Measurements from ENCODE around the gene ARID1B. TPM values are rescaled to one million over a fixed set of nuclear protein-coding genes. Genes with fewer than 3 reads are reported as not detected.

ARID1B gene
- total and polyA plus RNA-seq, 8 donors, result 67.6 to 102 (median 99.0) TPM

DNA sequence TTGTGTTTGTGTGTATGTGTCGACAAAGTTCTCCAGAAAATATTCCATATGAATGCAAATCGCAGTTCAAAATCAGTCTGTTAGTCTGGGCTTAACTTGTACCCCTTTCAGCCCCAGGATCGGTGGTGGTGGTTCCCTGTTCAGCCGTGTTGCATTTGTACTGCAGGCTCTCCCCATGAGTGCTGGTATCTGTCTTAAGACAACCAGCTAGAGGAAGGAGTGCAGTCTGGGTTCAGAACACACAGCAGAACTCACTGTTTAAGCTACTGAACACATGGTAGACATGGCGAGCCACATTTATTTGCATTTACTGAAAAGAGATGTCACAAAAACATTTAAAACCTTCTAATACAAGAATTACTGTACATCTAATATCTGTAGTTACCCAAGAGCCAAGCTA, 192.1 kb downstream of the ARID1B start:
- TF ChIP-seq, protein P1, sequence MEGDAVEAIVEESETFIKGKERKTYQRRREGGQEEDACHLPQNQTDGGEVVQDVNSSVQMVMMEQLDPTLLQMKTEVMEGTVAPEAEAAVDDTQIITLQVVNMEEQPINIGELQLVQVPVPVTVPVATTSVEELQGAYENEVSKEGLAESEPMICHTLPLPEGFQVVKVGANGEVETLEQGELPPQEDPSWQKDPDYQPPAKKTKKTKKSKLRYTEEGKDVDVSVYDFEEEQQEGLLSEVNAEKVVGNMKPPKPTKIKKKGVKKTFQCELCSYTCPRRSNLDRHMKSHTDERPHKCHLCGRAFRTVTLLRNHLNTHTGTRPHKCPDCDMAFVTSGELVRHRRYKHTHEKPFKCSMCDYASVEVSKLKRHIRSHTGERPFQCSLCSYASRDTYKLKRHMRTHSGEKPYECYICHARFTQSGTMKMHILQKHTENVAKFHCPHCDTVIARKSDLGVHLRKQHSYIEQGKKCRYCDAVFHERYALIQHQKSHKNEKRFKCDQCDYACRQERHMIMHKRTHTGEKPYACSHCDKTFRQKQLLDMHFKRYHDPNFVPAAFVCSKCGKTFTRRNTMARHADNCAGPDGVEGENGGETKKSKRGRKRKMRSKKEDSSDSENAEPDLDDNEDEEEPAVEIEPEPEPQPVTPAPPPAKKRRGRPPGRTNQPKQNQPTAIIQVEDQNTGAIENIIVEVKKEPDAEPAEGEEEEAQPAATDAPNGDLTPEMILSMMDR (IDR thresholded peaks at IDR 0.05), result no peak
- Histone ChIP-seq H3K36me3 (no peaks in the 10 kb centered on the region), H3K9me3 (no peaks in the 10 kb centered on the region), H3K27ac (no peak overlapping the region), H3K27me3 (no peaks in the 10 kb centered on the region), H3K4me3 (no peak overlapping the region), H3K4me1 (peaks cover 0 to 14% of the 10 kb centered on the region in 2 donors)
- no peak for ATAC-seq
- intact Hi-C loops (cut with DNase I), result no loop called here
- no peak for DNase-seq

DNA sequence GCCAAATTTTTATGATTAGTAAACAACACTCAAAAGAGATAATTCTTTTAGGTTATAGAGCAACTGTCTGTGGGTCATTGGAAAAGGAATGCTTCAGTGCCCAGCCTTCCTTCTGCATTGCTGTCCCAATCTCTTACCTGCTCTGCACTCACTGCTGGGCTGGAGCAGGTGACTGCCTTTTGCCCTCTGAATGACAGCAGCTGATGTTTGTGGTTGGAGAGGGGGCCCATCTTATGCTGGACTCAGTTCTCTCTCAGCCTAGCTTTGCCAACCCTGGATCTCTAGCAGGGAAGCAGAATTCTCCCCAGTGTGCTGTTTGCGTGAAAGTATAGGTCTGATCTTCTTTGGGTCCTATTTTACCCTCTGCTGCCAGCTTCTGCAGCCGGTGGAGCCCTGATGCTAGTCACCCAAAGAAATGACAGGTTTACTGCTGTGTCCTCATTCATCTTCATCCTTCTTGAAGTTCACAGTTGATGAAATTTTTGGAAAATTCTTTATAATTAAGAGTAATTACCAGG, 193.5 kb downstream of the ARID1B start:
- TF ChIP-seq, protein P1 (IDR thresholded peaks at IDR 0.05), result no peak
- intact Hi-C loops (cut with DNase I), result no loop called here
- no peak overlapping the region for H3K27ac ChIP-seq
- H3K4me1 ChIP-seq, result peaks cover 0 to 5% of the 10 kb centered on the region in 2 donors
- ATAC-seq (no peak), DNase-seq (no peak)
- no peaks in the 10 kb centered on the region for H3K9me3 ChIP-seq
- no peaks in the 10 kb centered on the region for H3K36me3 ChIP-seq
- no peaks in the 10 kb centered on the region for H3K27me3 ChIP-seq
- no peak overlapping the region for H3K4me3 ChIP-seq

DNA sequence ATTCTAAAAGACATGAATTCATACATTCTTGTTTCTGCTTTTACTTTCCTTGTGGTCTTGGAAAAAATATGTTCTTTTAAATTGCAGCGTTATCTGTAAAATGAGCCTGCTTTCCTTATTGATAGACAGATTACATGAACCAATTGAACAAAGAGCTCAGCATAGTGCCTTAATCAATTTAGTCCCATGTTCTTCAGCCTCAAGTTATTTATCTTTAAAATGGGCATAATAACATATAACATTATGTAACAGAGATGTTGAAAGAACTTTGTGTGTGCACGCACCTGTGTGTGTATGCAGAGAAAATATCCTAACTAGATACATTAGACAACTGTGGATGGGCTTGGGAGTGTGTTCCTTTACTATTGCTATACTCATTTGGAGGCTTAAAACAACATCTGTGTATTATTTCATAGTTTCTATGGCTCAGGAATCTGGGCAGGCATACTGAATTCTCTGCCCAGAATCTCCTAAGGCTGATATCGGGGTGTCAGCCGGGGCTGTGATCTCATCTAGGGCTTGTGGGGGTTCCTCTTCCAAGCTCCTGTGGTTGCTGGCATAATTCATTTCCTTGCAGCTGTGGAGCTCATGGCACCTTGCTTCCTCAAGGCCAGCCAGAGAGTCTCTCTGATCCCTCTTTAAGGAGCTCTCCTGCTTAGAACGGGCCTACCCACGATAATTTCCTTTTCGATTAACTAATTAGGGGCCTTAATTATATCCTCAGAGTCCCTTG, 194.1 kb downstream of the ARID1B start:
- no peak overlapping the region for H3K27ac ChIP-seq
- TF ChIP-seq, protein P1 (IDR thresholded peaks at IDR 0.05), result no peak
- intact Hi-C loops (cut with DNase I), result no loop called here
- ATAC-seq (no peak), DNase-seq (no peak)
- H3K36me3 ChIP-seq, result no peaks in the 10 kb centered on the region
- H3K9me3 ChIP-seq, result no peaks in the 10 kb centered on the region
- H3K4me3 ChIP-seq, result no peak overlapping the region
- H3K4me1 ChIP-seq, result peaks cover 0 to 5% of the 10 kb centered on the region in 2 donors
- no peaks in the 10 kb centered on the region for H3K27me3 ChIP-seq

DNA sequence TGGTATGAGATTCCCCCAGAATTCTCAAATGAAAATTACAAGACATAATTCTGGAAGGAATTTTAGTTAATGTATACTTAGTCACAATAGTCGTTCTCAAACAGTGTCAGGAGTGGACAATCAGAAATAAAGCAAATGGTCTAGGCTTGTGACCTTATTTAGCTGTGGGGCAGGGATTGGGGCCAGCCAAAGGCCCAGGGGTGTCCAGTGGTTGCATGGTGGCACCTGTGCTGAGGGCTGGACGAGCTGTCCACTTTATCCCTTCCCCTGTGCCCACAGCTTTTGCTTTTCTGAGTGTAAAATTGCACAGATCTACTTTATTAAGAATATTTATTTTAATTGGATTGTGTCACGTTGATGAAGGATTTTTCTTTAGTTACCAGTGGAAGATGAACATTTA, 195.0 kb downstream of the ARID1B start:
- H3K9me3 ChIP-seq, result no peaks in the 10 kb centered on the region
- no peaks in the 10 kb centered on the region for H3K36me3 ChIP-seq
- ATAC-seq (no peak), DNase-seq (no peak)
- H3K4me1 ChIP-seq, result peaks cover 0 to 5% of the 10 kb centered on the region in 2 donors
- intact Hi-C loops (cut with DNase I), result no loop called here
- H3K27me3 ChIP-seq, result no peaks in the 10 kb centered on the region
- H3K27ac ChIP-seq, result no peak overlapping the region
- H3K4me3 ChIP-seq, result no peak overlapping the region
- TF ChIP-seq, protein P1 (IDR thresholded peaks at IDR 0.05), result no peak

DNA sequence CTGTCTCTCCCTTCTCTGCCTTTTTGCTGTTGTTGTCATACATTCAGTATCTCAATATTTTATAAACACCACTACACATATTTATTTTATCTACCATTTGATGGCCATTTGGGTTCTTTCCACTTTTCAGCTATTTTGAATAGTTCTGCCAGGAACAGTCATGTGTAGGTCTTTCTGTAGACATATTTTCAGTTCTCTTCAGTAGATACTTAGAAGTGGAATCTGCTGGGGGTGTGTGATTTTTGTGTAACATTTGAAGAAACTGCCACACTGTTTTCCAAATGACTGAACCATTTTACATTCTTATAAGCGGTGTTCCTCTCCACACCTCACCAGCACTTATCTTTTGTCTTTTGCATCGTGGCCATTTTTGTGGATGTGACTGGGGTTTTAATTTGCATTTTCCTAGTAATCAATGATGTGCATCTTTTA, 197.7 kb downstream of the ARID1B start:
- no peak for DNase-seq
- Histone ChIP-seq H3K36me3 (no peaks in the 10 kb centered on the region), H3K4me3 (no peak overlapping the region), H3K4me1 (peaks cover 6 to 13% of the 10 kb centered on the region in 2 donors), H3K27ac (no peak overlapping the region), H3K9me3 (no peaks in the 10 kb centered on the region), H3K27me3 (no peaks in the 10 kb centered on the region)
- ATAC-seq, result no peak
- TF ChIP-seq, protein P1 (IDR thresholded peaks at IDR 0.05), result no peak
- intact Hi-C loops (cut with DNase I), result no loop called here
